Cardiac fibroblast (primary cell): Measurements from ENCODE around the gene RAD18.

Source experiments
- DNase-seq, 2 donors: peaks; one replicate each; pipeline versions ENCODE4 v3.0.0 to v3.0.0-alpha.2; 2010; ENCODE audit warnings: low read depth in 2 of 2
- H3K4me3 ChIP-seq, 2 donors: replicated peaks in 1 of 2; 1 replicate in 1 of 2; 2 replicates in 1 of 2; pipeline ENCODE4 v1.5.1; 2011; ENCODE audit warnings: low read depth in 2 of 2, low read length in 2 of 2, mild to moderate bottlenecking in 2 of 2, moderate library complexity in 1 of 2
- CTCF ChIP-seq: IDR thresholded peaks from one replicate; pipeline ENCODE4 v1.5.1; 2011; ENCODE audit warnings: low read depth, mild to moderate bottlenecking, low read length, inconsistent platforms

The RAD18 gene

GRCh38 chr3:8853081-8853480 lies 110.2 kb downstream of the RAD18 start:
- peak in 1 of 2 donors; percentile 51 for DNase-seq
- no peak for TF ChIP-seq CTCF
- no peak overlapping the region for H3K4me3 ChIP-seq

GRCh38 chr3:8852511-8852910 lies 110.8 kb downstream of the RAD18 start:
- no peak overlapping the region for H3K4me3 ChIP-seq
- TF ChIP-seq CTCF, result no peak
- DNase-seq, result no peak

- H3K4me3 ChIP-seq, result no peak overlapping the region
- no peak for TF ChIP-seq CTCF
- peak; percentile 17 to 80 for DNase-seq
Measured at GRCh38 chr3:8851703-8852102, 111.6 kb downstream of the RAD18 start.

- peak; percentile 64 to 83 for DNase-seq
- no peak for TF ChIP-seq CTCF
- H3K4me3 ChIP-seq, result no peak overlapping the region
Measured at GRCh38 chr3:8848696-8849131, 114.6 kb downstream of the RAD18 start.

- no peak overlapping the region for H3K4me3 ChIP-seq
- no peak for TF ChIP-seq CTCF
- no peak for DNase-seq
Measured at GRCh38 chr3:8847317-8847716, 116.0 kb downstream of the RAD18 start.

- H3K4me3 ChIP-seq, result no peak overlapping the region
- TF ChIP-seq CTCF, result no peak
- DNase-seq, result no peak
Measured at GRCh38 chr3:8846176-8846575, 117.1 kb downstream of the RAD18 start.

GRCh38 chr3:8845641-8846040 lies 117.6 kb downstream of the RAD18 start:
- no peak for TF ChIP-seq CTCF
- peak in 1 of 2 donors; percentile 64 for DNase-seq

More at GRCh38 chr3:8845641-8846040, 117.6 kb downstream of the RAD18 start:
- no peak overlapping the region for H3K4me3 ChIP-seq
